Erythroblast (primary cell): ENCODE measurements around the gene SHISAL1.

Source experiments
- DNase-seq, 2 experiments: peaks; one replicate each; lab custom pipeline; 2025; lab: John Stamatoyannopoulos, UW
- GATA1 ChIP-seq: IDR thresholded peaks from 2 replicates; pipeline ENCODE4 v1.6.1; 2011; ENCODE audit warnings: low read depth, mild to moderate bottlenecking, control low read depth, low read length, moderate library complexity
- POLR2A ChIP-seq: IDR thresholded peaks from 2 replicates; pipeline ENCODE4 v1.6.1; 2011; ENCODE audit warnings: mild to moderate bottlenecking, low read length

Gene SHISAL1

DNA sequence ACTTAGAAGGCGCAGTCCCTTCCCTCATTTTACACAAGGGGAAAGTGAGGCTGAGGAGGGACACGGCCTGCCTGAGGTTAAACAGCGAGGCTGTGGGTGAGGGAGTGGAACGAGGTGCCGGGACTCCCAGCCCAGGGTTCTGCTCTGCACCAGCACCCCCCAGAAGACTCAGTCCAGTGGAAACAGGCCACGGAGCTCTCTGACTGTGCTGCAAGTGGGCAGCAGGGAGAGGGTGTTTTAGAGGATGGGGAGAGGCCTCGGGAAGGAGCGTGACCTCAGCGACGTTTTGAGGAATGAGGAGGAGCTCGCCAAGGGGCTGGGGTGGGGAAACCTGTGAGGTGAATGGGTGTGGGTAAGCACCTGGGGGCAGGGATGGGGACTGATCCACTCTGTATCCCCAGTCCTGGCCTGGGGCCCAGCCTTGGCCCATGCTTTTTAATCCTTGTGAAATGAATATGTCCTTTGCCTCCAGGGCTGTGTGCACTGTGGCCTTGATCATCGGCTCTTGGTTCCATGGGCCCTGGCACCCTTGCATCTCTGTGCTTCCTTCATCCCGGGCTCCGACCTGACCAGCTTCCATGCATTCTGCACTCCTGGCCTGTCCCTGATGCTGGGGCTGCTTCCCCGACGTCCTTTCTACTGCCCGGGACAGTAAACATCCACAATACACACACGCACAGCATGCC, 44.2 kb downstream of the SHISAL1 start:
- no peak for DNase-seq
- TF ChIP-seq POLR2A, result no peak
- TF ChIP-seq GATA1, result no peak

DNA sequence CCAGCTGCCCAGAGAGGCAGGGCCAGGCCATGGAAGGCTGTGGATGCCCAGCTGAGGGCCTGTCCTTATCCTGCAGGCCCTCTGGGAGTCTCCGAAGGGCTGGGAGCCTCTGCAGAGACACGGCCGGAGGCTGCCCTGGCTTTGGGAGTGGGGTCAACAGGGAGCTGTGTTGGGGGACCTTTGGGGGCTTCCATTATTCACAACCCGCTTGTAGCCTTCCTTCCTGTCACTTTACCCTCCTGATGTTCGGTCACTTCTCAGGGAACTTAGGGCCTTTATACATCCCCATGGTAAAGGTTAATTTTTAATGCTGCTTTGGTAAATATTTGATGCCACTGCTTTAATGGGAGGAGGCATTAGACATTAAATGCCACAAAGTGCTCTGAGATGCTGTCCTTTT, 44.9 kb downstream of the SHISAL1 start:
- DNase-seq, result no peak
- TF ChIP-seq GATA1, result no peak
- TF ChIP-seq POLR2A, result no peak

DNA sequence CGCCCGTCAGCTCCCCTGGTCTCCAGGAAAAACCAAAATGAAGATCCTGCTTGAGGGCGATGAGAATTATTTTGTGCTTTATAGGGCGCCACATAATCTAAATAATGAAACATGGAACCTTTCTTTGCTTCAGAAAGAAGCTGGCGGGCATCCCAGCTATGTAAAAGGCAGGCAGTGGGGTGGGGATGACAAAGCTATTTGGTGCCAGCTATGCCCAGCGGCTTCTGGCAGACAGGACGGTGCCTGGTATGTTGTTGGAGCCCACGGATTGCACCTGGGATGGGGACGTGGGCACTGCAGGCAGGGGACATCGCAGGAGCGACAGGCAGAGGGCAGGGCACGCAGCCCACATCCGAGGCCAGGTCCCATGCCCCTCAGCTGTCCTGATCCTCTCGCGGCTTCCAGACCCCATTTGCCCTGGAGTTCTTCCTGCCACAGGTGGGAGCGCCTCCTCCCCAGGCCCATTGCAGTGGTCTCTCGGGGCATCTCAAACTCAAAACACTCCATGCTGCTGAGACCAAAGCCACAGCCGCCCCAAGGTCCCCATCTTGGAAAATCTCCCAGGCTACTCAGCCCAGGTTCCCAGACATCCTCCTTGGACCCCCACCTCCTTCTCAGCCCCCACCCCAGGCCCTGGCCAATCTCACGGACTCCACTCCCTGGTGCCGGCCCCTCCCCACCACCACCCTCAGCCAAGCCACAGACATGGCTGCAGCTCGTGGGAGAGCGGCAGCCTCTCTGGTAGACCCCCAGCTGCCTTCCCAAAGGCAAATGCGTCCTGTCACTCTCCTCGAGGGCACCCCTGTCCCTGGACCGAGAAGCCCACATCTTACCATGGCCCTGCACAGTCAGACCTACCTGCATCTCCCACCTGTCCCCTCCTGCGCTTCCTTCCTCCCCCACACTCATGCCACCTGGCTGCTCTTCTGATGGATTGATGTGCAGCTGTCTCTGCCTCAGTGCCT, 45.7 kb downstream of the SHISAL1 start:
- TF ChIP-seq GATA1 (no peak), POLR2A (no peak)
- DNase-seq, result no peak

DNA sequence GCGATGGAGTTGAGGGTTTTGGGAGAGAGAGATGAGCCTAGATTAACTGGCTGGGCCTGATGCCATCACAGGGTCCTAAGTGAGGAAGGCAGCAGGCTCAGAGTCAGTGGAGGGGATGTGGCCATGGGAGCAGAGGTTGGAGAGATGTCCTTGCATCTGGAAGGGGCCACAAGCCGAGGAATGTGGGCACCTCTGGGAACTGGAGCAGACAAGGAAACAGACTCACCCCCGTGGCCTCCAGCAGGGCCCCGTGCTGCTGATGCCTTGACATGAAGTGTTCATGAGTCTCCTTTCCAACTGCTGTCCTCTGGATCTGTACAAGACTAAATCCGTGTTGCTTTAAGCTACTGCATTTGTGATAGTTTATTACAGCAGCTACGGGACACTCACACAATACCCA, 49.2 kb downstream of the SHISAL1 start:
- no peak for DNase-seq
- TF ChIP-seq GATA1 (no peak), POLR2A (no peak)

DNA sequence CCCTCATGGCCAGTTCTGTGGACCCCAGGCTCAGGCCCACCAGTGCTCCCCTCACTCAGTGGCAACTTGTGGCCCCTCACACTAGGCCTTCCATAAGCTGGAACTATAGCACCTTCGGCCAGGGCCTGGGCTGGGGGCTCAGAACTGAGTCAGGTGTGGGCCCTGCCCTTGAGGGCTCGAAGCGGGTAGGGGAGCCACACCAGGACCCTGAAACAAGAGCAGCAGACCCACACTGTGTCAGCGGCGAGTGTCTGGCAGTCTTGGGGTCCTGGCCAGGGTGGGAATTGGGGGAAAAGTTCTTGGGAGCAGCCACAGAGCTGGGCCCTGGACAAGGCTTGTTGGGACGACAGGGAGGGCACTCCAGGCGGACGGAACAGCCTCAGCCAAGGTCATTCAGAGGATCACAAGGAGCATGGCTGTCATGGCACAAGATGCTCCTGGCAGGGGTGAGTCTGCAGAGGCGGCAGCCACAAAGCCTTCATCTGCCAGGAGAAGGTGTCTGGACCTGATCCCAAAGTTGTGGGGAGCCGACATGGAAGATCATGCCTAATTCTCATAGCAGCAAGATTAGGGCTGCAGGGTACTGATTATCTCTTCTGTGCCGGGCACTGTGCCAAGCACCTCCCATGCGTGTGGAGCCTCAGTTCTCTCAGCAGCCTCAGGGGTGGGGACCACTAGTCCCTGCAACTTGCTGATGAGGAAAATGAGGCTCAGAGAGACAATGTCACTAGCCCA, 50.7 kb downstream of the SHISAL1 start:
- no peak for TF ChIP-seq POLR2A
- no peak for TF ChIP-seq GATA1
- DNase-seq, result peak; percentile 83 to 89

DNA sequence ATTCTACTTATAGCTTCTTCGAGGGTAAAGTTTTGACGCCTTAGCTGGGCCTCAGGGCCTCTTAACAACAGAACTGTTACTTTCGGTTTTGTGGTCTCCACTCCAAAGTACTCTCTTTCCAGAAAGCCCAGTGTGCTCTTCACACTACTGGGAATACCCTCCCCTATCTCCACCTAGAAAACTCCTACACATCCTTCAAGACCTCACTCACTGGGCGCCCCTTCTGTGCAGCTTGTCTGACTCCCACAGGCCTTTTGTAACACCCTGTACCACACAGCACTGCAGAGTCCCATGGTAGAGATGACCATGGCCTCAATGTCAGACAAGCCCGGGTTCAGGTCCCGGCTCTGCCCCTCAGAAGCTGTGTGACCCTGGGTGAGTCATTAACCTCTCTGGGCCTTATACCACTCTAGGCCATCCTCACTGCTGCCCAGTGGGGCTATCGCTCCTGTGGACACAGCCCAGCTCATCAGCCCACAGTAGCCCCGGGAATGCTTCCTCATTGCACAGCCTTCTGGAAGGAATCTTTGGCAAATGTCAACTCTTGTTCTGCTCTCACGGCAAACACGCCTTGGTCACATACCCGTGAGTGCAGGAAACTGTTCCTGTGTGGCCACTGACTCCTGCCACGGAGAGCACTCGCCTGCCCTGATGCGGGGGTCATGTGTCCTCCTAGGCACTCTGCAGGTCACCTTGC, 51.4 kb downstream of the SHISAL1 start:
- TF ChIP-seq POLR2A, result no peak
- no peak for TF ChIP-seq GATA1

DNA sequence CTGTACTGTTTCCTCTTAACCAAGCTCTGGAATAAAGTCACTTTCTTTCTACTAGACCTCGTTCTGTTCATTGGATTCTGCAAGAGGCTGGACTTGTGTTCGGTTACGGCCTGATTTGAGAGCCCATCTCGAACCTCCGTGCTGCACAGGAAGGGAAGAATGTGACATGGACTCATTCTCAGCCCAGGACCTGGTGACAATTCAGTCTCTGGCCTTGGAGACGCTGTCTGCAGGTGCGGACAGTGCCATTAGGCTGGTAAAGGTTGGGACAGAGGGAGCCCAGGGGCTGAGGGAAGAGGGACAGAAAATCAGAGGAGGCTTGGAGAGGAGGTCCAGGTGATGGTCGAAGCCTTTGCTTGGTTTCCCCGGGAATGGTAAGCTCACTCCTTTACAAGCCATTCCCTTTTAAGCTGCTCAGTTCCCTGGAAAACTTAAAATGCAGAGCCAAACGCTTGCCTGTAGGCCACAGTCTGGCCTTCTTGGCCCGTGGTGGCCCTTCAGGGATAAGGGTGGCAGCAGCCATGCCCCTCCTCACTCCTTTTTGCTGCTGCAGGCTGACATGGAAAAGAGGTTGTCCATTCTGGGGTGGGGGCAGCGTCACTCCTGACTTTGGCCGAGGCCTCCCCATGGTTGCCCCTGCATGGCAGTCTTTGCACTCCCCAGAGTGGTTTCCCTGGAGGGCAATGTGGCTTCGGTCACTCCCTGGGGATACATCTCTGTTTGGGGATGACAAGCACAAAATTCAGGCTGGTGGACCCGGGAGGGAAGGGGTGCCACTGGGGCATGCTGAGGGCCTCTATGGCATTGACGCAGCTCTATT, 52.3 kb downstream of the SHISAL1 start:
- TF ChIP-seq GATA1, result no peak
- TF ChIP-seq POLR2A, result no peak
- DNase-seq, result no peak

More for the DNA sequence above, 51.4 kb downstream of the SHISAL1 start:
- DNase-seq, result no peak

DNA sequence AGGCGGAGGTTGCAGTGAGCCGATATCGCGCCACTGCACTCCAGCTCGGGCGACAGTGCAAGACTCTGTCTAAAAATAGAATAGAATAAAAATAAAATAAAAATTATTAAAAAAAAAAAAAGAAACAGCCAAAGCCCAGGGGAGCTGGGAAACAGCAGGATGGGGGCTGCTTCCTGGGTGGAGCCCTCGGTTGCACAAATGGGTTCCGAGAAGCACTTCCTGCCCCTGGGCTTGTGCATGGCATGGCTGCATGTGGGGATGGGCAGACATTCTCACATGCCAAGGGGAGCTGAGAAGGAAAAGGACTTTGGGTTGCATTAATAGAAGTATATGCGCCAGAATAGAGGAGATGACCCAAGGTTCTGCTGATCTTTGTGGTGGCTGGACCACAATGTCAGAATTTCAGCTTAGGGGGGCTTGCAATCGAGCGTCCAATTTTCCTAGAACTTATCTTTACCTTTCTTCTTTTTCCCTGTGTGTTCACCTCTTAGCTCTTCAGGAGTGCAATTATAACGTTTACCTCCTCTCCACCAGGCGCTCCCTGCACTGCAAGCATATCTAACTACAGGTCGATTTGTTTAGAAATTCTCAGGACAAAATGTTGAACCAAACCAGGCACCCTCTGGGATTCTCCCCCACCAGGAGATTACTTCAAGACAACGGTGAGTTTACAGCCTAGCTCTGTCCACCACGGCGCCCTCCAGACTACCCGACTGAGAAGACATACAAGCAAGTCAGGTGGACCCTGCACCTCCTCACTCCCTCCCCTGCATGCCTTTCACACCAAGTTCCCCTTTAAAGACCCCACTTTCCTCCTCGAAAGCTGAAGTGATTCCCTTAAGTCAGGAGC, 53.2 kb downstream of the SHISAL1 start:
- no peak for DNase-seq
- TF ChIP-seq GATA1, result no peak
- no peak for TF ChIP-seq POLR2A

DNA sequence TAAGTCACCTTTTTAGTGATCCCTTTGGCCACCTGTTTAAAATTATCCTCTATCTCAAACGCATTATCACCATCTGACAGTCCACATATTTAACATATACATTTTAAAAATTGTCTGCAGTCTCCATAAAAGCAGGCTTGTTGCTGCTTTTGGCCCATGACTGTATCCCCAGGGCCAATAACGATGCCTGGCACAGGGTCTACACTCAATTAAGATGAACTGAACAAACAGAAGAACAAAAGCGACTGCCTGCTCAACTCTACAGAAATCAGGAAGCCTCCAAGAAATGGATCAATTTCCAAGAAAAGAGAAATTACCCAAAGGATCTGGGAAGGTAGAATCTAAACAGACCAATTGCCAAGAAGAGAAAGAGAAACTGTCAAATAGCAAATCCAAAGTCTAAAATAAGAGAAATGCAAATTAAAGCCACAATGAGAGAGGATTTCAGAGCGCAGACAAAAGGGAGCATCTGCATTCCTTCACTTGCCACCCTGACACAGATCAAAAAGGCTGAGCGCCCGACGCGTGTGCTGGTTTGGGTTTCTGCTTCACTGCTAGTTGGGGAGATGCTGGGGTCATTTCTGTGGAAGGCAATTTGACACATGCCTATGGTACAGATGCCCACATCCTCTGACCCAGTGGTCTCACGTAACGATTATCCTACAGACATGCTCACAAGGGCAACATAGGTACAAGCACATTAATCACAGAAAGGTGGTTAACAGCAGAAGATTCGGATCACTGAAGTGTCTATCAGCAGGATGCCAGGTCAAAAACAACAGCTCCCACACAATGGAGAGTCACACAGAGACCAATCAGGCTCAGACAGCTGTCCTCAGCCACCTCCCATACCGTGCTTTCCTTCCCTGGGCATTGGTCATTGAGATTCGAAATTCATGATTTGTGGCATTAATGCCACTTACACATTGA, 55.9 kb downstream of the SHISAL1 start:
- no peak for TF ChIP-seq POLR2A
- DNase-seq, result no peak

DNA sequence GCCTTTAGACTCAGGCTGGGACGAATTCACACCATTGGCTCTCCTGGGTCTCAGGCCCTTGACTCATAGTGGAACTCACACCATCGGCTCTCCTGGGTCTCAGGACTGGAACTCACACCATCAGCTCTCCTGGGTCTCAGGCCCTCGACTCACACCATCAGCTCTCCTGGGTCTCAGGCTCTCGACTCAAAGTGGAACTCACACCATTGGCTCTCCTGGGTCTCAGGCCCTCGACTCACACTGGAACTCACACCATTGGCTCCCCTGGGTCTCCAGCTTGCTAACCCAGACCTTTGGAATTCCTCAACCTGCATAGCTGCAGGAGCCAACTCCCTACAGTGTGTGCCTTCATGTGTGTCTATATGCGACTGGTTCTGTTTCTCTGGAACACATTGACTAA, 56.7 kb downstream of the SHISAL1 start:
- no peak for TF ChIP-seq POLR2A
- TF ChIP-seq GATA1, result no peak
- DNase-seq, result no peak

DNA sequence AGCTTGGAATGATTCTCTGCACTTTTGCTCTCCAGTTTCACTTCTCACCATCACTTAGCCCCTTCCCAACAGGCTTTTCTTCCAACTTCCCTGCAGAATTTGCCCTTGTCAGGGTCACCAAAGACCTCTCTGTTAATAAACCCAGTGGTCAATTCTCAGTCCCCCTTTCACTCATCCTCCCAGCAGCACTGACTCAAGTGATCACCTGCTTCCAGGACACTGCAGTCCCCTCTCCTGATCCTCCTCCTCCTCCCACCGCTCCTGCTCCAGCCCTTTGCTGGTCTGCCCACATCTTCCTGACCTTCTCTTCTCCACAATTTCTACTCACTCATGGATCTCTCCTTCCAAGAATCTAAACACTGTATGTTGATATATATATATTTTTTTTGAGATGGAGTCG, 57.9 kb downstream of the SHISAL1 start:
- TF ChIP-seq GATA1, result no peak
- TF ChIP-seq POLR2A, result no peak
- no peak for DNase-seq
